Activated CD4-positive, alpha-beta T cell treated with anti-CD3 and anti-CD28 coated beads for 48 hours (primary cell): ENCODE data around the gene MRPL17.

Source experiments
- DNase-seq: peaks from one replicate; pipeline ENCODE4 v3.0.0-alpha.2; 2020

MRPL17 gene

GRCh38 chr11:6630632-6631291 lies 52.4 kb downstream of the MRPL17 start:
- no peak for DNase-seq
